OCI-LY1 (cell line): ENCODE measurements around the gene NME2.

Experiments
- H2AFZ ChIP-seq: fragments of 200-600 bp; sonication (generic), shearing (Covaris generic); 2 replicates; pipeline ENCODE4 v1.6.0; 2014; ENCODE audit warnings: antibody characterized with exemption, mild to moderate bottlenecking, low read length
- H3F3A ChIP-seq: fragments of 200-600 bp; sonication (generic), shearing (Covaris generic); 2 replicates; pipeline ENCODE4 v1.6.0; 2014; ENCODE audit warnings: mild to moderate bottlenecking, antibody characterized with exemption, low read length, moderate library complexity; ENCODE audit not compliant: insufficient read depth
- H3K27ac ChIP-seq: fragments of 200-600 bp; sonication (generic); 2 replicates; pipeline ENCODE4 v1.5.1; 2014; ENCODE audit warnings: low read length, mixed run types, mild to moderate bottlenecking, low read depth; ENCODE audit not compliant: poor library complexity, severe bottlenecking
- H3K27me3 ChIP-seq: fragments of 200-600 bp; sonication (generic); 2 replicates; pipeline ENCODE4 v1.6.0; 2014; ENCODE audit warnings: antibody characterized with exemption, mild to moderate bottlenecking, low read length, moderate library complexity; ENCODE audit not compliant: insufficient read depth
- H3K36me3 ChIP-seq: fragments of 200-600 bp; sonication (generic); 2 replicates; pipeline ENCODE4 v1.6.1; 2014; ENCODE audit warnings: mild to moderate bottlenecking, antibody characterized with exemption, low read length, moderate library complexity, mixed read lengths; ENCODE audit not compliant: insufficient read depth
- H3K4me1 ChIP-seq: fragments of 200-600 bp; sonication (generic); 2 replicates; pipeline ENCODE4 v1.5.1; 2014; ENCODE audit warnings: mild to moderate bottlenecking, low read length, moderate library complexity; ENCODE audit not compliant: insufficient read depth, severe bottlenecking
- H3K4me2 ChIP-seq: fragments of 200-600 bp; sonication (generic), shearing (Covaris generic); 2 replicates; pipeline ENCODE4 v1.6.1; 2014; ENCODE audit warnings: low read length
- H3K4me3 ChIP-seq: fragments of 200-600 bp; sonication (generic); 2 replicates; pipeline ENCODE4 v1.5.1; 2014; ENCODE audit warnings: low read length, low read depth, mild to moderate bottlenecking, mixed read lengths; ENCODE audit not compliant: poor library complexity, severe bottlenecking
- H3K79me2 ChIP-seq: fragments of 200-600 bp; shearing (Covaris generic); 2 replicates; pipeline ENCODE4 v1.6.1; 2016; ENCODE audit warnings: mixed run types, low read length, mixed read lengths; ENCODE audit not compliant: insufficient read depth
- H3K9ac ChIP-seq: fragments of 200-600 bp; sonication (generic), shearing (Covaris generic); 2 replicates; pipeline ENCODE4 v1.6.1; 2014; ENCODE audit warnings: mild to moderate bottlenecking, low read length, mixed read lengths
- H3K9me2 ChIP-seq: fragments of 200-600 bp; sonication (generic), shearing (Covaris generic); 2 replicates; pipeline ENCODE4 v1.6.1; 2014; ENCODE audit warnings: low read depth, mild to moderate bottlenecking, low read length, mixed read lengths
- H3K9me3 ChIP-seq: fragments of 200-600 bp; shearing (Covaris generic); 2 replicates; pipeline ENCODE4 v1.6.1; 2014; ENCODE audit warnings: low read length, mixed read lengths
- H4K20me1 ChIP-seq: fragments of 200-600 bp; sonication (generic), shearing (Covaris generic); 2 replicates; pipeline ENCODE4 v1.6.0; 2016; ENCODE audit warnings: mild to moderate bottlenecking, low read length; ENCODE audit not compliant: insufficient read depth
- EZH2 ChIP-seq: fragments of 200-600 bp; sonication (generic), shearing (Covaris generic); IDR thresholded peaks from 2 replicates; pipeline ENCODE4 v1.8.0; 2017; ENCODE audit warnings: borderline replicate concordance, mixed run types, mild to moderate bottlenecking, antibody characterized with exemption, low read length, moderate library complexity, mixed read lengths
- TF ChIP-seq, protein P1 (sequence below): fragments of 200-600 bp; sonication (generic), shearing (Covaris generic); IDR thresholded peaks from 2 replicates; pipeline ENCODE4 v1.5.1; 2017; ENCODE audit warnings: mild to moderate bottlenecking, antibody characterized with exemption, low read length, moderate library complexity, mixed read lengths

Gene NME2

DNA sequence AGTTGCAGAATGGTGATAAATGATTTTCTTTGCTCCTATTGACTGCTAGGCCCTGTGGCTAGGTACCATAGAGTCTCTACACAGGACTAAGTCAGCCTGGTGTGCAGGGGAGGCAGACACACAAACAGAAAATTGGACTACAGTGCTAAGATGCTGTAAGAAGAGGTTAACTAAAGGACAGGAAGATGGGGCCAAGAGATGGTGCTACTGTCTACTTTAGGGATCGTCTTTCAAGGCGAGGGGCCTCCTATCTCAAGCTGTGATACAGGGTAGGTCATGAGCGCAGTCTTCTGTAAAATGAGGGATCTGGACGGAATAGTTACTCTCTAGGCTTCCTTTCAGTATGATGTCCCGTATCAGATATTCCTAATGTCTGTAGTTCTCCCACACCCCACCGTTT lies 12.0 kb upstream of the NME2 start:
- Histone ChIP-seq H3K36me3 (peaks cover 44% of the 10 kb centered on the region), H3K79me2 (peaks cover 37% of the 10 kb centered on the region)
- TF ChIP-seq, protein P1, sequence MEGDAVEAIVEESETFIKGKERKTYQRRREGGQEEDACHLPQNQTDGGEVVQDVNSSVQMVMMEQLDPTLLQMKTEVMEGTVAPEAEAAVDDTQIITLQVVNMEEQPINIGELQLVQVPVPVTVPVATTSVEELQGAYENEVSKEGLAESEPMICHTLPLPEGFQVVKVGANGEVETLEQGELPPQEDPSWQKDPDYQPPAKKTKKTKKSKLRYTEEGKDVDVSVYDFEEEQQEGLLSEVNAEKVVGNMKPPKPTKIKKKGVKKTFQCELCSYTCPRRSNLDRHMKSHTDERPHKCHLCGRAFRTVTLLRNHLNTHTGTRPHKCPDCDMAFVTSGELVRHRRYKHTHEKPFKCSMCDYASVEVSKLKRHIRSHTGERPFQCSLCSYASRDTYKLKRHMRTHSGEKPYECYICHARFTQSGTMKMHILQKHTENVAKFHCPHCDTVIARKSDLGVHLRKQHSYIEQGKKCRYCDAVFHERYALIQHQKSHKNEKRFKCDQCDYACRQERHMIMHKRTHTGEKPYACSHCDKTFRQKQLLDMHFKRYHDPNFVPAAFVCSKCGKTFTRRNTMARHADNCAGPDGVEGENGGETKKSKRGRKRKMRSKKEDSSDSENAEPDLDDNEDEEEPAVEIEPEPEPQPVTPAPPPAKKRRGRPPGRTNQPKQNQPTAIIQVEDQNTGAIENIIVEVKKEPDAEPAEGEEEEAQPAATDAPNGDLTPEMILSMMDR, result no peak
- no peak for TF ChIP-seq EZH2

DNA sequence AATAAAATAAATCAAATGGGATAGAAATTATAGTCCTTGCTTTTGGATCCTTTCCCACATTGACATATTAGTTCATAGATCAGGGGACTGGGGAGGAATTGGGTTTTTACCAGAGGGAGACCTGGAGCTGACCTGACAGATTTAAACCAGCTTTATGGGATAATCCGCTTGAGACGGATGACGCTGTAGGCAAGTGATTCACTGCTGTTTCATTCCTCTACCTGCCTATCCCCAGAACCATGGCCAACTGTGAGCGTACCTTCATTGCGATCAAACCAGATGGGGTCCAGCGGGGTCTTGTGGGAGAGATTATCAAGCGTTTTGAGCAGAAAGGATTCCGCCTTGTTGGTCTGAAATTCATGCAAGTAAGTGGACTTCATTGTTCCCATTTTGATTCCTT lies 10.8 kb upstream of the NME2 start:
- Histone ChIP-seq H2AFZ (no peak overlapping the region), H3K9me3 (no peaks in the 10 kb centered on the region), H3F3A (no peaks in the 10 kb centered on the region), H3K36me3 (peaks cover 54% of the 10 kb centered on the region), H4K20me1 (no peaks in the 10 kb centered on the region), H3K27me3 (no peaks in the 10 kb centered on the region), H3K4me3 (no peak overlapping the region), H3K4me2 (peak overlapping the region; percentile 95), H3K27ac (no peak overlapping the region), H3K4me1 (peaks cover 26% of the 10 kb centered on the region), H3K9me2 (no peaks in the 10 kb centered on the region), H3K9ac (no peak overlapping the region; the same call in 1 of the 2 replicates), H3K79me2 (peaks cover 37% of the 10 kb centered on the region)
- TF ChIP-seq EZH2, result no peak
- TF ChIP-seq, protein P1, result no peak

More for the DNA sequence above, 12.0 kb upstream of the NME2 start:
- Histone ChIP-seq H3K27ac (peak overlapping the region; percentile 15), H3K4me1 (peaks cover 26% of the 10 kb centered on the region), H3K4me3 (peak overlapping the region; percentile 73), H2AFZ (no peak overlapping the region), H3K9me2 (no peaks in the 10 kb centered on the region), H3K27me3 (no peaks in the 10 kb centered on the region), H3K9ac (peak overlapping the region; percentile 87), H4K20me1 (no peaks in the 10 kb centered on the region), H3K9me3 (no peaks in the 10 kb centered on the region), H3F3A (no peaks in the 10 kb centered on the region), H3K4me2 (peak overlapping the region; percentile 95)

DNA sequence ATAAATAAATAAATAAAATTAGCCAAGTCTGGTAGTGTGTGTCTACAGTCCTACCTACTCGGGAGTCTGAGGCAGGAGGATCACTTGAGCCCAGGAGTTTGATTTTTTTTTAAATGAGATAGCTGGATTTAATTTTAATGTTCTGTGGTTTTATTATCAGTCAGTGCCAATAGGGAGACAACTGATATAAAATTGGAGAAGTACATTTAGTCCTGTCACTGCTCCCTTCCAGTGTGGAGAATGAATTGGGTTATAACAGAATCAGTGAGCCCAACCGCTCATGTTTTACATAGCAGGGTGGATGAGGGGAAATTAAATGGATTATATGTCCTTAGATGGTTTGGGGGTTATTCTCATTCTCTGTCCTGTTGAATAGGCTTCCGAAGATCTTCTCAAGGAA lies 6.6 kb upstream of the NME2 start:
- no peak overlapping the region for H3K9ac ChIP-seq
- H3K9me3 ChIP-seq, result no peaks in the 10 kb centered on the region
- H4K20me1 ChIP-seq, result no peaks in the 10 kb centered on the region
- no peaks in the 10 kb centered on the region for H3K27me3 ChIP-seq
- H3K36me3 ChIP-seq, result peaks cover 84% of the 10 kb centered on the region
- no peaks in the 10 kb centered on the region for H3F3A ChIP-seq
- no peak overlapping the region for H3K4me3 ChIP-seq
- H3K27ac ChIP-seq, result no peak overlapping the region
- TF ChIP-seq, protein P1, result no peak
- no peak for TF ChIP-seq EZH2
- no peaks in the 10 kb centered on the region for H3K9me2 ChIP-seq
- no peak overlapping the region for H3K4me2 ChIP-seq
- H3K79me2 ChIP-seq, result peaks cover 28% of the 10 kb centered on the region
- peaks cover 14% of the 10 kb centered on the region for H3K4me1 ChIP-seq
- no peak overlapping the region for H2AFZ ChIP-seq
